GM12873 (cell line): Measurements from ENCODE around the gene ARL11.

Experiments
- TF ChIP-seq, protein P1 (sequence below): IDR thresholded peaks from 2 replicates; pipeline ENCODE4 v1.5.1; 2012; ENCODE audit warnings: low read depth, mild to moderate bottlenecking, moderate library complexity, low read length, control low read depth; ENCODE audit not compliant: insufficient read depth; ENCODE audit errors: missing control alignments

The ARL11 gene

DNA sequence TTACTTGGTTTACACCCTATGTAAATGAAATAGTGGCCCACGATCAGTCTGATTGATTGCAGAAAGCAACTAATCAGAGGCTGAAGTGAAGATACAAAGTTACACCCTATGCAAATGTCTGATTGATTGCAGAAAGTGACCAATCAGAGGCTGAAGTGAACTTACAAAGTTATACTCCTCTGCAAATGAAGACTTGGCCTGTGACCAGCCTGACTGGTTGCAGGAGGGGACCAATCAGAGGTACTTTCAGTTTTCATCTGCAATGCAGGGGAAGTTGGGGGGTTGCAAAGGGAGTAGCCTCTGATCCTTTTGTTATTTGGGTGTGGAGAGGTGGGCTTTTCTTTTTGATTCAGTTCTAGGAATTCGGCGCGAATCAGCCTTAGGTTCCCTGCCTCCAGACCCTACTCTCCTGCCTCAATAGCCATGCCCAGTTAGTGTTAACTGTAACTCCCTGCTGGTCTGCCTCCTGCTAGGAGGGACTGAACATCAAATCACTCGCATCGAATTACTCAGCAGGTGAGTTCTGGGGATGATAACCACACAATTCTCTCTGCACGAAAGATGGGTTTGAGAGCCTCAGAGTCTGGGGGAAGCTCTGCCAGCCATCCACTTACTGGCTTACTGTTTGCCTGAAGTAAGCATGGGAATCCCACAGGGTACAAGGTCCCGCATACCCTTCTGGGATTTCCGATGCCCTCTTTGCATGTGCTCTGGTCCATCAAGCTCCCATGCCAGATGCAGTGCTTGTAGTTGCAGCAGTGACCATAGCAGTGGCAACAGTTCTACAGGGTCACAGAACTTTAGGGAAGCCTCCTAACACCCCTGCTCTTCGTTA, 7.5 kb downstream of the ARL11 start:
- TF ChIP-seq, protein P1, sequence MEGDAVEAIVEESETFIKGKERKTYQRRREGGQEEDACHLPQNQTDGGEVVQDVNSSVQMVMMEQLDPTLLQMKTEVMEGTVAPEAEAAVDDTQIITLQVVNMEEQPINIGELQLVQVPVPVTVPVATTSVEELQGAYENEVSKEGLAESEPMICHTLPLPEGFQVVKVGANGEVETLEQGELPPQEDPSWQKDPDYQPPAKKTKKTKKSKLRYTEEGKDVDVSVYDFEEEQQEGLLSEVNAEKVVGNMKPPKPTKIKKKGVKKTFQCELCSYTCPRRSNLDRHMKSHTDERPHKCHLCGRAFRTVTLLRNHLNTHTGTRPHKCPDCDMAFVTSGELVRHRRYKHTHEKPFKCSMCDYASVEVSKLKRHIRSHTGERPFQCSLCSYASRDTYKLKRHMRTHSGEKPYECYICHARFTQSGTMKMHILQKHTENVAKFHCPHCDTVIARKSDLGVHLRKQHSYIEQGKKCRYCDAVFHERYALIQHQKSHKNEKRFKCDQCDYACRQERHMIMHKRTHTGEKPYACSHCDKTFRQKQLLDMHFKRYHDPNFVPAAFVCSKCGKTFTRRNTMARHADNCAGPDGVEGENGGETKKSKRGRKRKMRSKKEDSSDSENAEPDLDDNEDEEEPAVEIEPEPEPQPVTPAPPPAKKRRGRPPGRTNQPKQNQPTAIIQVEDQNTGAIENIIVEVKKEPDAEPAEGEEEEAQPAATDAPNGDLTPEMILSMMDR: no peak

DNA sequence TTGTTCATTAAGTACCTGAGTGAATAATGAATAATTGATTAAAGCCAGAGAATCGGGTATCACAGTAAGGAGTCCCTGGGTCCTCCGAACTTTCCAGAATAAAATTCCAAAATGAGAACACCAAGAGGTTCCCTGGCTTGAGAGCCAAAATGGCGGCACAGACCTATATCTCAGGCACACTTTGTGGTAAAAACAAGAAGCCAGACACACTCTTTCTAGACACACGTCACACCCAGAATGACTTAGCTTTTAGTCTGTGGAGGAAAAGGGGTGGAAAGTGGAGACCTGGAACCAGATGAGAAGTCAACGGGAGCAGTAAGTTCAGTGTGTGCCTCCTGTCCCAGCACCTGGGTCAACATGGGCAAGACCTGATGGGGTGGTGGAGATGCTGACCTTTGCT, 8.4 kb downstream of the ARL11 start:
- TF ChIP-seq, protein P1: no peak

DNA sequence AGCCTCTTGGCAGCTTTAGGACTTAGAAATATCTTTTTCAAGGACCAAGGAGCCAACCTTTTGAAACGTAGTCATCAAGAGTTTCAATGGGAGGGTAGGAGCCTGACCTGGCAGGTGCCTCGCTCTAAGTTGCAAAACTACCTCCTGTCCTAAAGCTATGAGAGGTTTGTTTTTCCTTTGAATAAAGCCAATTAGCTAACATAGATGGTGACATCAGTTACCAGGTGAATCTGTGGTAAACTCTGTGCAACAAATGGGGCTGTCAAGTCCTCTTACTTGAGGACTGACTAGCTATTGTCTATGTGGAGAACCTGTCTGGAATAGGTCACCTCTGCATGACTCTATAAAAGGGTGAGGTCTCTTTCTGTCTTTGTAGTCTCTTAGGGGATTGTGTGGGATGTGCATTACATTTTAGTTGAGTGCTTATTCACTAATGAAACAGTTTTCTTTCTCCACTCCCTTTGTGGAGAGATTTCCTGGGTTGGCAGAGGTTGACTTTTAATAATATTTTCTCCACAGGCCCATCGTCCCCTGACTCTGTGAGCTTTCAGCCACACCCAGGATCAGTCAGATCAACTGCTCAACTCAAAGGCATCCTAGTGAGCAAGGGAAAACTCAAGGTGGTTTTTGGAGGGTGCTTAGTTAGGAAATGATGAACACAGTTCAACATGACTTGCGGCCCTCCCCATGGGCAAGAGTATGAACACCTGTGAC, 9.9 kb downstream of the ARL11 start:
- TF ChIP-seq, protein P1: no peak

DNA sequence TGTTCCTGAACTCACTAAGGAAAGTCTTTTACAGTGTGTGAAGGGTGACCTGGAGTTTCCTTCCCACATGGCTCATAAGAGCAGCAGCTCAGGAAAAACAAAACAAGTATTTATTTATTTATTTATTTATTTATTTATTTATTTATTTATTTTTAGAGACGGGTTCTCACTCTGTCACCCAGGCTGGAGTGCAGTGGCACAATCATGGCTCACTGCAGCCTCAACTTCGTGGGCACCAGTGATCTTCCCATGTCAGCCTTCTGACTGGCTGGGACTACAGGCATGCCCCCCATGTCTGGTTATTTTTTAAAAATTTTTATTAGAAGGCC, 10.4 kb downstream of the ARL11 start:
- TF ChIP-seq, protein P1: no peak

DNA sequence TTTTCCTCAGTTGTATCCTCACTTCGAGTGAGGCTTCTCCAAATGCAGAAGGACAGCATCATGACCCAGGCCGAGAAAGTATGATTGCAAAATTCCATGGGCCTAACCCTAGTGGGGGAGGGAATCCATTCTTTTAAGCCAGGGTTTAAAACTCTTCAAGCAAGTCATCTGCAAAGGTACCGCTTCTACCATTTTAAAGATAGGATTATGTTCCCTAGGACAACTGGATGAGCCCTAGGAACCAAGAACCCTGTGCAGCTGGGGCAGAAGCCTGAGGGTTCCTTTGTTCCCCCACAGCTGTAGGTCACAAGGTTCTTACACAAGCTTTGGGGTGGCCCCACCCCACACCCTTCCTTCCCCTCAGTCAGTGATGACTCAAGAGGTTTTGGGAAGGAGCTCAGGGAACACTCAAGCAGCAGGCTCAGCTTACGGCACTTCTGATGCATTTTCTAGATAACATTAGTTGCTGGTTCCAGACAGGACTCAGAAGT, 13.5 kb downstream of the ARL11 start:
- TF ChIP-seq, protein P1: no peak

DNA sequence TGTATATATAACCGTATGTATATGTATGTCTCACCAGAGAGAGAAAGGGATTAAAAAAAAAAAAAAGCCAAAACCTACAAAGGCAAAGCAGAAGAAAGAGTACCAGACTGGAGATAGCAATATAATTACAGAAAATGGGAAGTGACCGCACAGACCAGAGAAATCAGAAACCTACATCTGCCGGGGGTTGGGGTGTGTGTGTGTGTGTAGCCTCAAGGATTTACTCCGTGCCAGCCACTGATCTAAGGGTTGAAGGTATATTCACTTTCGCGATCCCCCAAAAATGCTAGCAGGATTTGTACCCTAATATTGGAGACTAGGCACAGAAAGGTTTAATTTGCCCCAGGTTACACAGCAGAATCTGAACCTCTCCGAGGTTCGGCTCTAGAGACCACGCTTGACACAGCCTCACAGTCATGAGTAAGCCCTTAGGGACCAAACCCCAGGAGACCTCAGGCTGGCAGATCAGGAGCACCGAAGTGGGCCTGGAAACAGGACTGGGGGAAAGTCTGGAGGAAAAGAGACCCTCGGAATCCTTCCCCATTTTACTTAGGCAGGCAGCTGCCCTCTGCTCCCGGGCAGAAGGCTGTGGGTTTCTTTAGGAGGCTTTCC, 14.8 kb downstream of the ARL11 start:
- TF ChIP-seq, protein P1: no peak

DNA sequence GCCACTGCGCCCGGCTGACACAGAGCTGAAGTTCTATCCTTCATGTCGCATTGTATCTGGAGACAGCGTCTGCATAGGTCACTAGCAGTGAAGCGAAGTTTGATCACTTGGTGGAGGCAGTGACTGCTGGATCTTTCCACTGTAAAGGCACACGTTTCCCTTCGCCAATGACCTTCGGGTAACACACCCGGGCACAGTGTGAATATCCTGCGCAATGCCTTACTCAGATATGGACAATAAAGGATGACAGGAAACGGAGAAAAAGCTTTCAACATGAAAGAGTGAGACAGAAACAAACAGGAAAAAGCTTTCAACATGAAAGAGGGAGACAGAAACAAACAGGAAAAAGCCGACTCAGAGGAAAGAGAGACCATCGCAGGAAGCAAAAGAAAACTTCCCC, 17.1 kb downstream of the ARL11 start:
- TF ChIP-seq, protein P1: no peak
